GM12878 (cell line): ENCODE data around the gene SPINK5.

Experiments
- KDM1A ChIP-seq: fragments of 200-600 bp; sonication (generic); IDR thresholded peaks from 2 replicates; pipeline ENCODE4 v1.6.1; 2016; ENCODE audit warnings: borderline replicate concordance
- SMC3 ChIP-seq: IDR thresholded peaks from 2 replicates; pipeline ENCODE4 v1.6.1; 2011; ENCODE audit warnings: low read length, improper control_type of control experiment, borderline replicate concordance
- TCF3 ChIP-seq: IDR thresholded peaks from 2 replicates; pipeline ENCODE4 v1.6.1; 2012; ENCODE audit warnings: low read depth, mild to moderate bottlenecking, low read length, borderline replicate concordance; ENCODE audit not compliant: insufficient read depth

DNA sequence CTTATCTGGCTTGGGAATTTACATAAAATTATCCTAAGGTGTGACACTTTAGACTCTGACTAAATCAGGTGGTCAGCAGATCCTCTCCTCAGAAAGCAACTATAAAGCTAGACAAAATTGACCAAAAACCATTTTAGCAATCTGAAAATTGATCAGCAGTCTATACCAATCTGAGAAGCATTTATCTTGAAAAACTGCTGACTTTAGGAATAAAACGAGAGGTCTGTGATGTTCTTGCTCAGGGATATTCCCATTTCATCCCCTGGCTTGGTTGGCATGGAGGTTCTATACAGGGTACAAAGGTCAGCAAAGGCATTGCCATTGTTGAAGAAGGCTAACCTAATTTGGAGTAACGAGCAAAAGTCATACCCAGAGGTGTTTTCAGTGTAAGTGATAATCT lies 11.7 kb downstream of the SPINK5 start:
- TF ChIP-seq TCF3 (no peak), KDM1A (no peak), SMC3 (no peak)
